Cerebellar nuclear complex (tissue), 1 donor: ENCODE results near the gene ZNF771.
A peak's percentile ranks its signal among the peaks of the same experiment; 100 is the strongest.

Experiments used
- DNase-seq, 2 experiments: peaks; one replicate each; lab custom pipeline; 2025; lab: John Stamatoyannopoulos, UW

ZNF771 gene

GRCh38 chr16:30398661-30399434 is 8.6 kb upstream of the ZNF771 start:
- no peak for DNase-seq

DNA sequence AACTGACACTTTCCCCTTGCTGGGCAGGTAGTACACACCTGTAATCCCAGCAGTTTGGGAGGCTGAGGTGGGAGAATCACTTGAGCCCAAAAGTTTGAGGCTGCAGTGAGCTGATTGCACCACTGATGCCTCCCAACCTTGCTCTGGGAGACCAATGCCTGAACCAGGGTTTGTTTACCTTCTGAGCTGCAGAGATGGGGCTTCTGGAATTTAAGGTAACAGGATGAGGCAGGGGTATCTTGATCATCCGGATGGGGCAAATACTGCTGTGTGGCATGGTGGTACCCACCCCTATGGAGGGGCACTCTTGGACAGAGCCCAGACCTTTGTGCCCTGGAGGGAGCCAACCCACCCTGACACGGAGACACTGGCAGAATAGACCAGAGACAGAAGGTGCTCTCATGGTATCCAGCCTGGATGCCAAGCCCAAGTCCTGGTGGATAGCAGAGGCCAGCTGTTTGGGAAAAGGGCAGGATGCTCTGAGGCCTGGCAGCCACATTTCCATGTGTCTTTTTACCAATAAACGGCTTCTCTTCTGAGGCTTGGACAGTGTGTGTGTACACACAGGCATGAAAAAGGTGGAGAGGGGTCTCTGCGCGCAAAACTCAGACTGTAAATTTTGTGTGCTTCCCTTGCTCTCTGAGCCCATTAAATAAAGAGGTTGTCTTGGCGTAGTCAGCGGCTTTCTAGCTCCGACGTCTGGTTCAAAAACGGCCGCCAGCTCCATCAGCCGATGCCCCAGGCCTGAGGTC is 7.8 kb upstream of the ZNF771 start:
- no peak for DNase-seq

DNA sequence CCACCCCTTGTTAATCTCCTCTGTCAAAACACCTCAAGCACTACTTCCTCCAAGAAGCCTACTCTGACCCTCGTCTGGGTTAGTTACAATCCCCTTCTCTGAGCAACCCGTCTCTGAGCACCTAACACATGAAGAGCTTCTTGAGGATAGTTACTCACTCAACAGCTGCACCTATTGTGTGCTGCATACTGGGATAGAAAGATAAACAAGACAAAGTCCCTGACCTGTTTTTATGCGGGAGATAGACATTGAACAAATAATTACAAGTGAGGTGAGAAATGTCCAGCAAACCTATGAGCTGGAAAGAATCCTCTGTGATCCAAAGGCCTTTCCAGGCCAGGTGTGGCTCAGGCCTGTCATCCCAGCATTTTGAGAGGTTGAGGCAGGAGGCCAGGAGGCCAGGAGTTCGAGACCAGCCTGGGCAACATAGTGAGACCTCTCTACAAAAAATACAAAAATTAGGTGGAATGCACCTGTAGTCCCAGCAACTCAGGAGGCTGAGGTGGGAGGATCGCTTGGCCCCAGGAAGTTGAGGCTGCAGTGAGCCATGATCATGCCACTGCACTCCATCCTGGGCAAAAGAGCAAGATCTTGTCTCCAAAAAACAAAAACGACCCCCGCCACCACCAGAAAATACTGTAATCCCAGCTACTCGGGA is 5.5 kb upstream of the ZNF771 start:
- no peak for DNase-seq

GRCh38 chr16:30406795-30407101 is 658 bp upstream of the ZNF771 start:
- no peak for DNase-seq

DNA sequence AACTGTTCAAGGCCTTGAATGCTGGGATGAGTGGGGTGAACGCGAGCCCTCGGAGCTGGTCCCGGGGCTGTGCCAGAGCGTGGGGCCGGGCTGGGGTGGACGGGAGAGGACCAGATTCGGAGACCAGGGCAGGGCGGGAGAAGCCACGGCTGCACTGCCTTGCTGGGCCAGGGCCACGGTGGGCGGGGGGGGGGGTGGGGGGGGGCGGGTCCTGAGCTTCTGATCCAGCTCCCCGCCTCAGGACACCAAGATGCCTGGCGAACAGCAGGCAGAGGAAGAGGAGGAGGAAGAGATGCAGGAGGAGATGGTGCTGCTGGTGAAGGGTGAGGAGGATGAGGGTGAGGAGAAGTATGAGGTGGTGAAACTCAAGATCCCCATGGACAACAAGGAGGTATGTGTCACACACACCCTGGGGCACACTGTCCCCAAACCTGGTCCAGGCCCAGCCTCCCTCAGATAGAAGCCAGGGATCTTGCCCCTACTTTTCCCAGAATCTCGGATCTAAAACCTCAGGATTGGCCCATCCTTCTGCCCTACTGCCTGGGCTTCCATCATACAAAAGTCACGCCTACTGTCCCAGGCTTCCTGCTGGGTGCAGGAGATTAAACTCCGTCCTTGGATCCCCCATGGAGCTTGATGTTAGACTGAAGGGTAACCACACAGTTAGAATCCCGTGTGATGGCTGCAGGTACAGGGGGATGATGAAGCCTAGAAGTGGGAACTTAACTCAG is 563 bp downstream of the ZNF771 start:
- no peak for DNase-seq

DNA sequence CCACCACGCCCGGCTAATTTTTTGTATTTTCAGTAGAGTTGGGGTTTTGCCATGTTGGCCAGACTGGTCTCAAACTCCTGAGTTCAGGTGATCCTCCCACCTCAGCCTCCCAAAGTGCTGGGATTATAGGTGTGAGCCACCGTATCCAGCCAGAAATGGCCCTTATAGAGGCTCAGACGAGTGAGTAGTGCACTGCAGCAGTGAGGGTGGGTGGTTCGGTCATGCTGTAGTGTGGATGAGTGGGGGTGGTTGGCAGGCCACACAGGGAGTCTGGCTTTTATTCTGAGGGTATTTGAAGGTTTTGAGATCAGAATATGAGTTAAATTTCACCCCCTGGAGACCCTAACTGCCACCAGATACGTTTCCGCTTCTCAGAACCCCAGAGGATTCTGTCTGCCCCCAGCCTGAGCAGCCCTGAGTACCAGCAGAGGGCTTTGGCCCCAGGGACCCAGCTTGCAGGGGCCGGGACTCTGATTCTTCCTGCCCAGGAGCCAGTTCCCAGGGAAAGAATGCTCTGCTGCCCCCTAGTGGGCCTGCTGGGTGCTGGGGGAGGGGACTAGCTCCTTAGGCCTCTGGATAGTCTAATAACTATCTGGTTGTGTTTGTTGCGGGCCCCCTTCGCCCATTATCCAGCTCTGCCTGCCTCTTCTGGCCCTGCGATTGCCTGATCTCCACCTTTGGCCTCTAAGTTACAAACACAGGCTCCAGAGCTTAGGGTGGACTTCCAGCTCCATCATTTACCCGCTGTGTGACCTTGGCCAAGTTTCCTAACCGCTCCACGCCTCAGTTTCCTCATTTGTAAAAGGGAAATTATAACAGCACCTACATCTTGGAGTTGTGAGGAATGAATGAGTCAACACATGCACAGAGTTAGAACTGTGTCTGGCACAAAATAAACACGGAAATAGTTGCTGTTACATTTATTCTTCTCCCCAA is 2.0 kb downstream of the ZNF771 start:
- peak; percentile 49 to 68 for DNase-seq

DNA sequence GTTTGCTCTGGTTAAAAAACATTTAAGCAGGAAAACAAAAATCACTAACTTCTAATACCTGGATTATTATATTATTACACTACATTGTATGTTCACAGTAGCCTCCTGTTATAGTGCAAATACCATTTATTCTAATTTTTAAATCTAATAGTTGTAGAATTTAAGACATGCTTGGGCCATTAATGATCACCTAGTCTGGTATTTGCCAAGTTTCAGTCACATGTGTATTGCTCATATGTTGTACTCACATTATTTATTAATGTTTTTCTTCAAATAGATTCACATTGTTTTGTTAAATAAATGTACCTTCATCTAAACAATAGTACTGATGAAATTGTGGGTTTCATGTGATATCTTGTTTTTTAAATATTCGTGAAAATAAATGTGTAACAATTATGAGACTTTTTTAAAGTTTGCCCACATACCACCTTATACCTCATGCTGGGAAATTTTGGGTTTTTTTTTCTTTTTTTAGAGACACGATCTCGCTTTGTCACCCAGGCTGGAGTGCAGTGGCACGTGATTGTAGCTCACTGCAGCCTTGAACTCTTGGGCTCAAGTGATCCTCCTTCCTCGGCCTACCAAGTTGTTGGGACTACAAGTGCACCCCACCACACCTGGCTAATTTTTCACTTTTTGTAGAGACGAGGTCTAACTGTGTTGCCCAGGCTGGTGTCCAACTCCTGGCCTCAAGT is 5.9 kb downstream of the ZNF771 start:
- DNase-seq = no peak

DNA sequence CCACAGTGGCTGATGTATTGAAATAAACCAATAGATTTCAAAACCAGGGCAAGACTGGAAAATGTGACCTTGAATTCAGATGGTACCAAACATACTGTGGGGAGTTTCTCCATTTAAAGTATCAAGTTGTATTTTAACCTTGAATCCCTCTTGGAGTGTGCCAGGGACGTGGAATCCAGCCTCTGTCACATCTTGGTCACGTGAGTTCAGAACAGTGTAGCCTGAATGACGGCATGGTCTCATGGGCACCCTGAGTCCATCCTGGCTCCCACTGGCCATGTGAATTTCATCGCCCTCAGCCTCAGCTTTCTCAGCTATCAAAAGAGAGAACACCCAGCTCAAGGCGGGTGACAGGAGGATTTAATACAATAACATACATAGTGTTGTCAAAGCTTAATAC is 6.8 kb downstream of the ZNF771 start:
- no peak for DNase-seq

DNA sequence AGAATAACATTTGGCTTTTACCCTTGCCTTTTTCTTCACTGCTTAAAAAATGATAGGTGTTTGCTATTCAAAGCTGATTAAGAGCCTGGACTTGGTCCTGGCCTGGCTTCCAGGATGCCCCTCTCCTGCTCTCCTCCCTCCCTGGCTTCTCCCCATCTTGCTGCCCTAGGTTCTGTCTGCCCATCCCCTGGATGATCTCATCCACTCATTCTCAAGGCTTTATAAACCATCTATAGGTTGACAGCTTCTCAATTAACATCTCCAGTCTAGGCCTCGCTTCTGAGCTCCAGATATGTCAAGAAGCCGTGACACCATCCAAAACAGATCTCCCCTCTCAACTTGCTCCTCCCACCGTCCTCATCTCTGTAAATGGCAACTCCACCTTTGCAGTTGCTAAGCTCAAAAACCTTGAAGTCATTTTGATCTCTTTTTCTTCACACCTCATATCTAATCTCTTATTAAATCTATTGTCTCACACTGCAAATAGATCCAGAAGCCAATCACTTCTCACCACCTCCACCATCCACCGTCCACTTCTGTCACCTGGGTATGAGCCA is 8.7 kb downstream of the ZNF771 start:
- DNase-seq = no peak

DNA sequence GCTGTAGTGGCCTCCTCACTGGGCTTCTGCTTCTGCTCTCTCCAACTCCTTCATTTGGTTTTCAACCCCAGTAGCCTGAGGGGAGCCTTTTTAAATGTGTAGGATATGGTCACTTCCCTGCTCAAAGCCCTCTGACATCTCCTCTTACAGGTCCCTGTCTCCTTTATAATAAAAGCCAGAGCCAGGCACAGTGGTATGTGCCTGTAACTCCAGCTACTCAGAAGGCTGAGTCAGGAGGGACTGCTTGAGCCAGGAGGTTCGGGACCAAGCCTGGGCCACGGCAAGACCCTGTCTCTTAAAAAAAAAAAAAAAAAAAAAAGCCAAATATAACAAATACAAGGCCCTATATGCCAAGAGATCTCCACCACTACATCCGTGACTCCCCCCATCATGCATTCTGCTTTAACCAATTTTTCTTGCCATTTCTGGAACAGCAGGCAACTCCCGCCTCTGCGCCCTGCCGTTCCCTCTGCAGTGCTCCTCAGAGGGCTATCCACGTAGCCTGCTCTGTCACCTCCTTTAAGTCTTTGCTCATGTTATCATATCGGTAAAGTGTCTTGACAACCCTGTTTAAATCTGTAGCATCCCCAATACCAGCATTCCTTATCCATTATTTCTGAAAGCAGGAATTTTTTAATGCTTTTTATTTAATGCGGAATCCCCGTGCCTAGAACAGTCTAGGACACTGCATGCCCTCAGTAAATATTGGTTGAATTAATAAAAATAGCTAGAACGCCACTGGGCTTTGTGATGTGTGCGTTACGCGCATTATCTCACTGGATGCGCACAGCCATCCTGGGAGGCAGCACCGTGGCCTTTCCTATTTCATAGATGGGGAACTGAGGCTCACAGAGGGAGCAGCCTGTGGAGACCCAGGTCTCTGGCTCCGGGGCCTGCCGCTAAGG is 9.5 kb downstream of the ZNF771 start:
- DNase-seq = no peak

GRCh38 chr16:30417529-30418349 is 10.3 kb downstream of the ZNF771 start:
- DNase-seq = peak in 1 of 2 experiments; percentile 44

DNA sequence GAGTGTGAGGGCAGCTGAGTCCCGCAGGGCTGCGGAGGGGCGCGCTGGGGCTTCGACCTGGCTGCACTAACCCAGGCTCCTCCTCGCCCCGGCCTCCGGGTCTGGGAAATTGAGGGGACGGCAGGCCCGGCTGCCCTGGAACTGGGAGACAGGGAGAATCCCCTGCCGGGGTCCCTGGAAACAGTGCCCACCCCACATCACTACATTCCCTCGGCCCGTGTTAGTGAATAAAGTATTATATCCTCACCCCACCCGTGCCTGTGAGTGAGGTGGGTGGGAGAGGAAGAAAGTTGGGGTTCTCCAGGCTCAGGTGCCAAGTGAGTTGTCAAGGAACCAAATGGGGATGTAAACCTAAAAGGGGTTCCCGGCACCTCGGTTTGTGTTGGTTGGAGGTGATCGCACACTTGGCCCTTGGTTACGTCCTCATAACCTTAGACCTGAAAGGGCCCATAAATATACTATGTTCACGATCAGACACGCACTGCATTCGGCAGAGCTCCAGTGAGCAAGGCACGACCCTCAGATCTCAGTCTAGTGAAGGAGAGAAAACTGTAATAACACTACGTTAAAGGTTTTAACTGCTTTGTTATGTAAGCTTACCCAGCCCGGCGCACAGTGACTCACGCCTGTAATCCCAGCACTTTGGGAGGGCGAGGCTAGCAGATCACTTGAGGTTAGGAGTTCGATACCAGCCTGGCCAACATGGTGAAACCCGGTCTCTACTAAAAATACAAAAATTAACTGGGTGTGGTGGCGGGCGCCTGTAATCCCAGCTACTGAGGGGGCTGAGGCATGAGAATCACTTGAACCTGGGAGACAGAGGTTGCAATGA is 11.2 kb downstream of the ZNF771 start:
- no peak for DNase-seq

DNA sequence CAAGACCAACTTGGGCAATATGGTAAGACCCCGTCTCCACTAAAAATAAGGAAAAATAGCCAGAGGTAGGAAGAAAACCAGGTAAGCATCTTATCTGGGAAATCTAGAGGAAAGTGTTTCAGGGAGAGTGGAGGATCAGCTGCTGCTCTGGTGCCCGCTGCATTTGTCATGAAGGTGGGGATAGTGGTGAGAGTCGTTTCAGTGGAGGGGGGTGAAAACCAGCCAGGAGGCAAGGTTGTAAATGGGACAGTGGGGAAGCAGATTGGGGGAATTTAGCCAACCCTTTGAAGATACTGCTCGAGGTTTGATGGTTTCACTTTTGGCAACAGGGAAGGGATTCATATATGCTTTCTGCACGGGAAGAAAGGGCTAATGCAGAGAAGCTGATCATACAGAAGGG is 13.6 kb downstream of the ZNF771 start:
- DNase-seq = no peak

DNA sequence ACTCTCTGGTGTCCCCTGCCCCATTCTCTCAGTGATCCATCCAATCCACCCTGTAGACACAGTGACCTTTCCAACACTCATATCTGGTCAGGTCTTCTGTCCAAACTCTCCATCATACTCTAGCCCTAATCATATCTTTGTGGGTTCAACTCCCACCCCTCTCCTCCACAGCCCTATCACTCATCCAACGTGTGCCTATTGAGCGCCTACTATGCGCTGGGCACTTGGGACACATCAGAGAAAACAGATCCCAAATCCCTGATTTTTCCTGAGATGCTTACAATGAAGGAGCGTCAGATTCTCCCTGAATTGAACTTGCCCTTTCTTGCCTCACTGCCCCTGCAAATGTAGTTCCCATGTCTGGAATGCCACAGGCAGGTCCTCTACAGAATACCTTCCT is 20.6 kb downstream of the ZNF771 start:
- no peak for DNase-seq

- no peak for DNase-seq
Observed at GRCh38 chr16:30429418-30429677, 21.9 kb downstream of the ZNF771 start.

- DNase-seq = peak; percentile 97
Observed at GRCh38 chr16:30429678-30430427, 22.4 kb downstream of the ZNF771 start, which contains the start of gene DCTPP1. TSS of gene DCTPP1 (minus strand) at chr16:30430030. CDS start at chr16:30429980, 50 bp downstream.

DNA sequence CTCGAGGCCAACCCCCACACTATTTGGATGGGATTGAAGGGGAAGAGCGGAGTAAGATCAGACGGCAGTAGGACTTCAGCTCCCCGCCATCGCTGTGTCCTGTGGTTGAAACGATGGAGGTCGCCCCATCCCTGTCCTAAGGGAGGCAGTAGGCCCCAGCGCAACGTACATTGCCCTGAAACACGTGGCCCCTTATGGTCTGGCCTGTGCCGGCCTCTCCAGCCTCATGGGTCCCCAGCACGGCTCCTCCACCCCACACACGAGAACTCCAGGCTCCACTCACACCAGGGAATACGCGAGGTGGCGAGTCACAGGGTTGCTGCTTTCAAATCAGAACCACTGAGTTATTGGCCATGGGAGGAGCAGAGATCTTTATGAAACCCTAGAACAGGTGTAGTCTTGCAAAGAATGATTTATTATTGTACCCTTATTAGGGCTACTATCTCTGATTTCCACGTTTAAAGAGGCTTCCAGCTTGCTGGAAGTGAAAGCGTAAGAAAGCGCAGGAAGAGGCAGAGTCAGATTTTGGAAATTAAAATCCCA is 23.1 kb downstream of the ZNF771 start:
- no peak for DNase-seq
